GM20000 (cell line): ENCODE results near the gene MCF2L2.
"Not testable (repeated sequence)": the region's sequence is repeated elsewhere in the genome, so short reads cannot be mapped to it uniquely, and the experiment has no call there.

Experiments used
- DNase-seq: peaks from one replicate; pipeline ENCODE4 v3.0.0; 2012; ENCODE audit warnings: low spot score
- CTCF ChIP-seq: IDR thresholded peaks from 2 replicates; pipeline ENCODE4 v1.5.1; 2012; ENCODE audit warnings: mild to moderate bottlenecking, control low read depth; ENCODE audit errors: extremely low read depth, missing control alignments

MCF2L2 gene

GRCh38 chr3:183180784-183181295 lies 247.6 kb downstream of the MCF2L2 start:
- TF ChIP-seq CTCF: no peak

GRCh38 chr3:183180110-183180783 lies 248.2 kb downstream of the MCF2L2 start:
- no peak for TF ChIP-seq CTCF
- DNase-seq: no peak

More at GRCh38 chr3:183180784-183181295, 247.6 kb downstream of the MCF2L2 start:
- DNase-seq: no peak

- DNase-seq: not testable (repeated sequence)
Observed at GRCh38 chr3:183179550-183179908, 248.9 kb downstream of the MCF2L2 start.

- DNase-seq: peak; percentile 72
- TF ChIP-seq CTCF: peak; percentile 15
Observed at GRCh38 chr3:183178833-183179549, 249.4 kb downstream of the MCF2L2 start.

- no peak for TF ChIP-seq CTCF
- DNase-seq: no peak
Observed at GRCh38 chr3:183178512-183178832, 249.9 kb downstream of the MCF2L2 start.

GRCh38 chr3:183172051-183172639 lies 256.3 kb downstream of the MCF2L2 start:
- TF ChIP-seq CTCF: no peak
- no peak for DNase-seq

- not testable (repeated sequence) for DNase-seq
Observed at GRCh38 chr3:183167975-183168374, 260.4 kb downstream of the MCF2L2 start.

- no peak for DNase-seq
- no peak for TF ChIP-seq CTCF
Observed at GRCh38 chr3:183163563-183163962, 264.9 kb downstream of the MCF2L2 start.
